ENCODE measurements around the gene PDZRN4.

Gene PDZRN4

DNA sequence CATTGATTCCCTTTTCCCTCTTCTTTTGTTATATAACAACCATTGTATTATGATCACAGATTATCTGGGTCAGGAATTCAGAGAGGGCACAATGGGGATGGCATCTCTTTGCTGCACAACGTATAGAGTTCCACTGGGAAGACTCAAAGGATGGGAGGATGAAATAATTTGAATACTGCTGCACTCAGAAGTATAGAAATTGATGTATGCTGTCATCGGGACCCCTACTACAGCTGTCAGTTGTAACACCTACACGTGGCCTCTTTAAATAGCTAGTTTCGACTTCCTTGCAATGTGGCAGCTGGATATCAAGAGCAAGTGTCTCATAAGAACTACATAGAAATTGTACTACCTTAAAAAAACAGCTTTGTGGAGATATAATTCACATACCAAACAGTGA is 408.1 kb downstream of the PDZRN4 start:
- H2BK15ac ChIP-seq (replicated peaks; ENCODE audit: low read depth) = no peak overlapping the region
- no peak overlapping the region for H3K56ac ChIP-seq (ENCODE audit: low read length)
- no peak overlapping the region for H3K9ac ChIP-seq (ENCODE audit: low read length)
- H3K4me2 ChIP-seq (ENCODE audit: low read length) = no peak overlapping the region
- H2BK5ac ChIP-seq (ENCODE audit: low read length) = no peak overlapping the region
- H3K18ac ChIP-seq (ENCODE audit: low read length) = no peak overlapping the region
- H3K23ac ChIP-seq (ENCODE audit: low read length) = no peak overlapping the region
- H3K4me1 ChIP-seq (ENCODE audit: control insufficient read depth, low read depth, low read length) = no peaks in the 10 kb centered on the region
- no peaks in the 10 kb centered on the region for H3K36me3 ChIP-seq (ENCODE audit: control insufficient read depth, insufficient read depth, low read length)
- H3K27ac ChIP-seq (ENCODE audit: low read depth, low read length) = no peak overlapping the region
- H4K5ac ChIP-seq (ENCODE audit: low read length) = no peak overlapping the region
- no peaks in the 10 kb centered on the region for H3K27me3 ChIP-seq (ENCODE audit: insufficient read depth, low read length, poor library complexity)
- DNase-seq = no peak
- H2AK5ac ChIP-seq (ENCODE audit: low read length) = no peak overlapping the region
- no peak overlapping the region for H3K4ac ChIP-seq (ENCODE audit: low read depth, low read length)
- H3K79me1 ChIP-seq (ENCODE audit: low read length) = no peaks in the 10 kb centered on the region
- no peak overlapping the region for H3K4me3 ChIP-seq (ENCODE audit: low read length)
- H4K8ac ChIP-seq (ENCODE audit: low read depth, low read length) = no peak overlapping the region
- no peak overlapping the region for H2BK120ac ChIP-seq (ENCODE audit: low read depth, low read length)
- WGBS (ENCODE audit: extremely low coverage, insufficient coverage, low lambda C conversion rate) = no CpG with 5 or more reads among the region's 4 CpGs
- H3K79me2 ChIP-seq (ENCODE audit: control insufficient read depth, insufficient read depth, low read length) = no peaks in the 10 kb centered on the region

GRCh38 chr12:41604830-41605229 is 416.7 kb downstream of the PDZRN4 start:
- Histone ChIP-seq H3K18ac (ENCODE audit: low read length) (no peak overlapping the region), H3K4me2 (ENCODE audit: low read length) (no peak overlapping the region), H3K79me2 (ENCODE audit: control insufficient read depth, insufficient read depth, low read length) (no peaks in the 10 kb centered on the region), H3K27me3 (ENCODE audit: insufficient read depth, low read length, poor library complexity) (no peaks in the 10 kb centered on the region), H3K79me1 (ENCODE audit: low read length) (no peaks in the 10 kb centered on the region), H3K27ac (ENCODE audit: low read depth, low read length) (no peak overlapping the region), H3K36me3 (ENCODE audit: control insufficient read depth, insufficient read depth, low read length) (no peaks in the 10 kb centered on the region), H3K4me1 (ENCODE audit: control insufficient read depth, low read depth, low read length) (peaks cover 3% of the 10 kb centered on the region), H2BK15ac (replicated peaks; ENCODE audit: low read depth) (no peak overlapping the region), H3K9ac (ENCODE audit: low read length) (no peak overlapping the region), H3K23ac (ENCODE audit: low read length) (no peak overlapping the region), H2BK5ac (ENCODE audit: low read length) (no peak overlapping the region), H4K8ac (ENCODE audit: low read depth, low read length) (no peak overlapping the region), H3K4me3 (ENCODE audit: low read length) (no peak overlapping the region), H3K4ac (ENCODE audit: low read depth, low read length) (no peak overlapping the region), H4K5ac (ENCODE audit: low read length) (no peak overlapping the region), H2BK120ac (ENCODE audit: low read depth, low read length) (no peak overlapping the region), H3K56ac (ENCODE audit: low read length) (no peak overlapping the region), H2AK5ac (ENCODE audit: low read length) (no peak overlapping the region)
- DNase-seq = peak; percentile 11
- no CpG with 5 or more reads among the region's 3 CpGs for WGBS (ENCODE audit: extremely low coverage, insufficient coverage, low lambda C conversion rate)

DNA sequence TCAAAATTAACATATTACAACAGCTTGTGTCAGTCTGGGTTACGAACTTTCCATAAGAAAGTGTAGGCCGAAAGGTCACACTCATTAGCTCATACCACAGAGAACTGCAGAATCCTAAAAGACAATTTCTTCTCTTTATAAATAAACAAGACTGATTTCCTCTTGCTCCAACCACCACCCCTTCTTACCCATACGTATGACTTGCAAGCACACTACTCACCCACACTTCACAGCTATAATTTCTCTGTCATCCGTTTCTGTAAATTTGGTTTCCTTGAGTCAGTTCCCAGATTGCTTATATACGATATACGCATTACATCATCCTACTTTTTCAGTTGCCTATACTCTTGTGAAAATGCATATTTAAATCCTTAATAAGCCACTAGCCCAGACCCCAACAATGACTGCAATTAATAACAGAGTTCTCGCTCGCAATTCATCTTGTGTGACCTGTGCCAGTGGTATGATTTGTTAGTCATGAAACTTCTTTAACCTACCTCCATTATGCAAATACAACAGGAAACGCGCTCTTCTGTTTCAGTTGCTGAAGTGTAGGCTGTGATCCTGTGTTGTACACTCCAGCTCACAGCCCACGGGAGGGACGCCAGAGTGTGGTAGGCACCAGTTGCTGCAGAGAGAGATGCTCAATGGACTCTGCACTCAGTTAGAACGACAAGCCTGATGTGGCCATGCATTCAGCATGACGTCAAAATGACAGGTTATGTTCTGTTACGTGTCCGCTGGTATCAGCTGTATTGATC is 417.6 kb downstream of the PDZRN4 start:
- Histone ChIP-seq H3K4me1 (ENCODE audit: control insufficient read depth, low read depth, low read length) (peaks cover 3% of the 10 kb centered on the region), H3K23ac (ENCODE audit: low read length) (no peak overlapping the region), H3K27ac (ENCODE audit: low read depth, low read length) (no peak overlapping the region), H3K4me3 (ENCODE audit: low read length) (no peak overlapping the region), H2BK15ac (replicated peaks; ENCODE audit: low read depth) (no peak overlapping the region), H3K79me2 (ENCODE audit: control insufficient read depth, insufficient read depth, low read length) (no peaks in the 10 kb centered on the region), H3K27me3 (ENCODE audit: insufficient read depth, low read length, poor library complexity) (no peaks in the 10 kb centered on the region), H3K9ac (ENCODE audit: low read length) (no peak overlapping the region), H3K79me1 (ENCODE audit: low read length) (no peaks in the 10 kb centered on the region), H3K56ac (ENCODE audit: low read length) (peak overlapping the region; percentile 62), H4K8ac (ENCODE audit: low read depth, low read length) (no peak overlapping the region), H2BK120ac (ENCODE audit: low read depth, low read length) (no peak overlapping the region), H3K4me2 (ENCODE audit: low read length) (no peak overlapping the region), H2AK5ac (ENCODE audit: low read length) (peak overlapping the region; percentile 27), H3K18ac (ENCODE audit: low read length) (no peak overlapping the region), H2BK5ac (ENCODE audit: low read length) (peak overlapping the region; percentile 32), H3K4ac (ENCODE audit: low read depth, low read length) (no peak overlapping the region), H3K36me3 (ENCODE audit: control insufficient read depth, insufficient read depth, low read length) (no peaks in the 10 kb centered on the region), H4K5ac (ENCODE audit: low read length) (no peak overlapping the region)
- DNase-seq = no peak
- no CpG with 5 or more reads among the region's 16 CpGs for WGBS (ENCODE audit: extremely low coverage, insufficient coverage, low lambda C conversion rate)

GRCh38 chr12:41606468-41607445 is 418.6 kb downstream of the PDZRN4 start:
- no peak overlapping the region for H2BK120ac ChIP-seq (ENCODE audit: low read depth, low read length)
- no peak overlapping the region for H3K9ac ChIP-seq (ENCODE audit: low read length)
- H3K27ac ChIP-seq (ENCODE audit: low read depth, low read length) = no peak overlapping the region
- no peaks in the 10 kb centered on the region for H3K79me2 ChIP-seq (ENCODE audit: control insufficient read depth, insufficient read depth, low read length)
- H3K56ac ChIP-seq (ENCODE audit: low read length) = no peak overlapping the region
- no peak overlapping the region for H3K18ac ChIP-seq (ENCODE audit: low read length)
- H3K36me3 ChIP-seq (ENCODE audit: control insufficient read depth, insufficient read depth, low read length) = no peaks in the 10 kb centered on the region
- no peaks in the 10 kb centered on the region for H3K27me3 ChIP-seq (ENCODE audit: insufficient read depth, low read length, poor library complexity)
- H4K5ac ChIP-seq (ENCODE audit: low read length) = no peak overlapping the region
- H4K8ac ChIP-seq (ENCODE audit: low read depth, low read length) = no peak overlapping the region
- H3K79me1 ChIP-seq (ENCODE audit: low read length) = no peaks in the 10 kb centered on the region
- H2BK15ac ChIP-seq (replicated peaks; ENCODE audit: low read depth) = no peak overlapping the region
- no peak overlapping the region for H3K4ac ChIP-seq (ENCODE audit: low read depth, low read length)
- H3K23ac ChIP-seq (ENCODE audit: low read length) = no peak overlapping the region
- H3K4me1 ChIP-seq (ENCODE audit: control insufficient read depth, low read depth, low read length) = peaks cover 3% of the 10 kb centered on the region
- H2BK5ac ChIP-seq (ENCODE audit: low read length) = no peak overlapping the region
- no peak overlapping the region for H2AK5ac ChIP-seq (ENCODE audit: low read length)
- no CpG with 5 or more reads among the region's 8 CpGs for WGBS (ENCODE audit: extremely low coverage, insufficient coverage, low lambda C conversion rate)
- no peak overlapping the region for H3K4me2 ChIP-seq (ENCODE audit: low read length)
- no peak overlapping the region for H3K4me3 ChIP-seq (ENCODE audit: low read length)
- DNase-seq = peak; percentile 8

DNA sequence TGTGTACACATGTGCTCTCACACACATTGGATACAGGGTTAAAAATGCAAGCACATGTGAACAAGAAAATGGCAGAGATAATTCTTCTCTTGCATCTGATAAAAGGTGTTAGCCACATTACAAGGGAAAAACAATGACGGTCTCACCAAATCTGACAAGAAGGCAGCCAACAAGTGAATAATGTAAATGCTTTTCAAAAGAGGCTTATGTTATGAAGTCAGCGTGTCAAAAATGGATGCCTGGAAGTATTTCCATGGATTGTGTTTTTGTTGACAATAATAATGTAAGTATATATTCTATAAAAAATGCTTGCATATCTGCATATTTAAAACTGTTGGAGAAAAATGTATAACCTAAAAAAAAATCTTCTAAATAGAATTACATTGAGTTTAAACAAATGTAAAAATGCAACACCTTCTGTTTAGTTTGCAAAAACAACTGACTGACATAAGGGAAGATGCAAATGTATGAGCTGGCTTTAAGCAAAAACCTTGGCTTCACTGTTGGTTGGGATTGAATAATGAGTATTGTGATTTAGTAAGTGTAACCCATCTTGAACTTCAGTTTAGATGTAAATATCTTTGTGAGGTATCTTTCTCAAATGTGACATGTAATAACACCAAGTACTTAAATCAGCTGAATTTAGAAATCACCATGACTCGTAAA is 424.9 kb downstream of the PDZRN4 start:
- H3K36me3 ChIP-seq (ENCODE audit: control insufficient read depth, insufficient read depth, low read length) = no peaks in the 10 kb centered on the region
- no peaks in the 10 kb centered on the region for H3K27me3 ChIP-seq (ENCODE audit: insufficient read depth, low read length, poor library complexity)
- H3K4me1 ChIP-seq (ENCODE audit: control insufficient read depth, low read depth, low read length) = no peaks in the 10 kb centered on the region
- no peak overlapping the region for H3K18ac ChIP-seq (ENCODE audit: low read length)
- no peak overlapping the region for H3K27ac ChIP-seq (ENCODE audit: low read depth, low read length)
- H4K5ac ChIP-seq (ENCODE audit: low read length) = no peak overlapping the region
- H2AK5ac ChIP-seq (ENCODE audit: low read length) = no peak overlapping the region
- no peak overlapping the region for H3K56ac ChIP-seq (ENCODE audit: low read length)
- H3K4me2 ChIP-seq (ENCODE audit: low read length) = no peak overlapping the region
- no peak overlapping the region for H4K8ac ChIP-seq (ENCODE audit: low read depth, low read length)
- no peak overlapping the region for H2BK120ac ChIP-seq (ENCODE audit: low read depth, low read length)
- H3K4ac ChIP-seq (ENCODE audit: low read depth, low read length) = no peak overlapping the region
- no peak for DNase-seq
- no peaks in the 10 kb centered on the region for H3K79me2 ChIP-seq (ENCODE audit: control insufficient read depth, insufficient read depth, low read length)
- no peak overlapping the region for H2BK15ac ChIP-seq (replicated peaks; ENCODE audit: low read depth)
- 100% methylated on average over 1 of the region's 3 CpGs for WGBS (ENCODE audit: extremely low coverage, insufficient coverage, low lambda C conversion rate)
- H3K23ac ChIP-seq (ENCODE audit: low read length) = no peak overlapping the region
- no peak overlapping the region for H3K4me3 ChIP-seq (ENCODE audit: low read length)
- no peak overlapping the region for H3K9ac ChIP-seq (ENCODE audit: low read length)
- no peak overlapping the region for H2BK5ac ChIP-seq (ENCODE audit: low read length)
- no peaks in the 10 kb centered on the region for H3K79me1 ChIP-seq (ENCODE audit: low read length)

Data from mesendoderm (in vitro differentiated cells).